Adrenal gland (tissue), 12 donors: ENCODE data around the gene MARCKSL1. TPM values are rescaled to one million over a fixed set of nuclear protein-coding genes. Genes with fewer than 3 reads are reported as not detected.

Source experiments
- DNase-seq, 7 donors: peaks; one replicate each; pipeline ENCODE4 v3.0.0-alpha.2; 2019 to 2020
- H3K27ac ChIP-seq, 5 donors: fragments of 200-600 bp; sonication (generic) in 4 of 5; 1 replicate in 3 of 5; 2 replicates in 2 of 5; pipeline versions ENCODE4 v1.5.1 to v1.8.0; 2016 to 2020; ENCODE audit warnings: mild to moderate bottlenecking in 1 of 5
- H3K27me3 ChIP-seq: fragments of 200-600 bp; 2 replicates; pipeline ENCODE4 v1.8.0; 2021
- H3K36me3 ChIP-seq, 2 donors: fragments of 200-600 bp; replicated peaks in 1 of 2; 1 replicate in 1 of 2; 2 replicates in 1 of 2; pipeline versions ENCODE4 v1.5.1 to v1.8.0; 2018 to 2022
- H3K4me1 ChIP-seq, 2 donors: fragments of 200-600 bp; replicated peaks in 1 of 2; 1 replicate in 1 of 2; 2 replicates in 1 of 2; pipeline versions ENCODE4 v1.5.1 to v1.8.0; 2018 to 2021
- H3K4me3 ChIP-seq, 4 donors: fragments of 200-600 bp; sonication (generic) in 3 of 4; one replicate each; pipeline ENCODE4 v1.5.1; 2016 to 2018
- H3K9me3 ChIP-seq, 3 donors: fragments of 200-600 bp; sonication (generic) in 1 of 3; replicated peaks in 1 of 3; 1 replicate in 2 of 3; 2 replicates in 1 of 3; pipeline versions ENCODE4 v1.5.1 to v1.8.0; 2016 to 2021
- CTCF ChIP-seq, 6 experiments: fragments of 450-650 bp in 4 of 6; fragments of 200-600 bp in 2 of 6; sonication (generic) in 1 of 6; IDR thresholded peaks; 1 replicate in 5 of 6; 2 replicates in 1 of 6; pipeline versions ENCODE4 v1.5.1 to v1.8.0; 2016 to 2021; ENCODE audit warnings: antibody characterized with exemption in 6 of 6, mild to moderate bottlenecking in 2 of 6, moderate library complexity in 1 of 6
- POLR2A ChIP-seq, 2 donors: fragments of 450-650 bp; IDR thresholded peaks; one replicate each; pipeline ENCODE4 v1.6.1; 2017; ENCODE audit warnings: antibody characterized with exemption in 2 of 2, mild to moderate bottlenecking in 2 of 2, moderate library complexity in 1 of 2
- WGBS, 4 donors: extraction: QIAGEN DNeasy Blood & Tissue Kit in 2 of 4; methylation state at CpG; one replicate each; pipeline versions ENCODE4 v1.1.5 to v1.1.7; 2013 to 2017; 5-methylcytosine and 5-hydroxymethylcytosine counted together
- intact Hi-C, 2 donors: fragments of 100-400 bp; cut with DNase I; formaldehyde crosslinking; loops; one replicate each; pipeline versions ENCODE4 v1.14.1 to v1.15.0; 2022 to 2023
- polyA plus RNA-seq, 3 donors: library from polyadenylated mRNA; stranded (reverse); fragments of 200-250 nt in 2 of 3; fragments of 350-450 nt in 1 of 3; fragmentation: Illumina TruSeq in 1 of 3; extraction: RNeasy Lipid Tissue Mini Kit (QIAGEN cat#74804) in 1 of 3; gene quantifications; one replicate each; pipeline ENCODE4 v1.2.3, GENCODE V29; 2013 to 2014
- total RNA-seq, 9 donors: library from RNA; depleted of rRNA in 4 of 9; stranded (reverse); fragments of >200 nt in 4 of 9; fragments of 120-200 nt in 1 of 9; fragmentation: NEBNext Ultra II Directional in 1 of 9; extraction: Animal tissue kit (Norgen Biotek cat#: 25700) in 1 of 9; gene quantifications; one replicate each; pipeline versions ENCODE4 v1.1.0 to v1.2.4, GENCODE V29; 2013 to 2023
- donor health status: healthy with polysubstance abuse.
- donor health status: Bipolar disorder and iron deficiency.
- donor health status: DM: yes; HTN: yes; CAD: no.
- donor health status: DM: no; HTN: no; CAD: no.
- donor health status: DM: no; HTN: no; CAD: no.
- donor health status: DM: yes; HTN: yes; CAD: no.

MARCKSL1 gene
- total and polyA plus RNA-seq, 12 donors = 24.2 to 82.2 (median 49.1) TPM

GRCh38 chr1:32291708-32292538 is 44.1 kb downstream of the MARCKSL1 start, which contains the start of gene HDAC1:
Gene HDAC1, plus strand, starts transcription at chr1:32292083. Its CDS starts 87 bp downstream, at chr1:32292170.
- 0 to 1% (median 1%) methylated on average over 25 to 67 of the region's 67 CpGs for WGBS, 4 donors
- peak; percentile 98 to 99 (median 99) for DNase-seq
- intact Hi-C loops = no loop called here
- TF ChIP-seq POLR2A (IDR thresholded peaks at IDR 0.05) (peak in 1 of 2 donors; percentile 61), CTCF (IDR thresholded peaks at IDR 0.05) (no peak)
- Histone ChIP-seq H3K27ac (peak within 1 kb of the TSS; percentile 23 to 89 (median 81)), H3K27me3 (no peaks in the 10 kb centered on the region), H3K4me3 (peak within 1 kb of the TSS; percentile 62 to 96 (median 92)), H3K4me1 (peaks cover 0 to 18% of the 10 kb centered on the region in 2 donors), H3K9me3 (no peaks in the 10 kb centered on the region), H3K36me3 (no peaks in the 10 kb centered on the region)

- no peaks in the 10 kb centered on the region for H3K9me3 ChIP-seq
- peak overlapping the region; percentile 23 to 89 (median 81) for H3K27ac ChIP-seq
- TF ChIP-seq CTCF (IDR thresholded peaks at IDR 0.05) (no peak), POLR2A (IDR thresholded peaks at IDR 0.05) (no peak)
- H3K36me3 ChIP-seq = no peaks in the 10 kb centered on the region
- peak overlapping the region in 2 of 4 donors; percentile 89 to 96 for H3K4me3 ChIP-seq
- intact Hi-C loops = no loop called here
- peaks cover 0 to 12% of the 10 kb centered on the region in 2 donors for H3K4me1 ChIP-seq
- no peaks in the 10 kb centered on the region for H3K27me3 ChIP-seq
- 37 to 50% (median 42%) methylated on average over 10 of the region's 10 CpGs for WGBS, 4 donors
- peak in 1 of 7 donors; percentile 37 for DNase-seq
Measured at GRCh38 chr1:32291145-32291707, 44.8 kb downstream of the MARCKSL1 start.

- intact Hi-C loops = no loop called here
Measured at GRCh38 chr1:32289256-32289655, 46.8 kb downstream of the MARCKSL1 start.

More at GRCh38 chr1:32289256-32289655, 46.8 kb downstream of the MARCKSL1 start:
- TF ChIP-seq CTCF (IDR thresholded peaks at IDR 0.05) (no peak), POLR2A (IDR thresholded peaks at IDR 0.05) (no peak)
- H3K27ac ChIP-seq = no peak overlapping the region
- no peak overlapping the region for H3K4me3 ChIP-seq
- no peak for DNase-seq
- peaks cover 0 to 10% of the 10 kb centered on the region in 2 donors for H3K4me1 ChIP-seq
- H3K27me3 ChIP-seq = no peaks in the 10 kb centered on the region
- H3K9me3 ChIP-seq = no peaks in the 10 kb centered on the region
- whole genome bisulfite sequencing, 4 donors = 91 to 99% (median 96%) methylated on average over 7 of the region's 7 CpGs
- H3K36me3 ChIP-seq = no peaks in the 10 kb centered on the region
